SW 1271 (cell line): ENCODE results near the gene GGTLC1.
A peak's percentile ranks its signal among the peaks of the same experiment; 100 is the strongest.

ENCODE experiments used
- DNase-seq, 2 experiments: peaks; one replicate each; lab custom pipeline; 2025; lab: John Stamatoyannopoulos, UW

Gene GGTLC1

GRCh38 chr20:23963941-23964340 is 24.6 kb downstream of the GGTLC1 start:
- DNase-seq: no peak

- DNase-seq: no peak
These were observed 26.3 kb downstream of the GGTLC1 start for GRCh38 chr20:23962272-23962671.

GRCh38 chr20:23959054-23959453 is 29.5 kb downstream of the GGTLC1 start:
- no peak for DNase-seq

- no peak for DNase-seq
These were observed 32.7 kb downstream of the GGTLC1 start for GRCh38 chr20:23955896-23956295.

GRCh38 chr20:23954008-23954745 is 34.4 kb downstream of the GGTLC1 start:
- DNase-seq: no peak

GRCh38 chr20:23946206-23946605 is 42.4 kb downstream of the GGTLC1 start:
- DNase-seq: no peak

GRCh38 chr20:23943304-23943703 is 45.3 kb downstream of the GGTLC1 start:
- no peak for DNase-seq

- DNase-seq: no peak
These were observed 48.9 kb downstream of the GGTLC1 start for GRCh38 chr20:23939641-23940040.

GRCh38 chr20:23939063-23939462 is 49.5 kb downstream of the GGTLC1 start:
- DNase-seq: no peak

- no peak for DNase-seq
These were observed 50.5 kb downstream of the GGTLC1 start for GRCh38 chr20:23938118-23938438.

- peak in 1 of 2 experiments; percentile 61 for DNase-seq
These were observed 51.1 kb downstream of the GGTLC1 start for GRCh38 chr20:23937303-23938117.
